Prostate gland (tissue), 2 donors: Measurements from ENCODE around the gene ST6GAL1.

Source experiments
- CTCF ChIP-seq, 4 experiments: fragments of 200-600 bp in 2 of 4; fragments of 450-650 bp in 2 of 4; sonication (generic) in 2 of 4; IDR thresholded peaks; 1 replicate in 3 of 4; 2 replicates in 1 of 4; pipeline ENCODE4 v1.5.1; 2016 to 2019; ENCODE audit warnings: antibody characterized with exemption in 4 of 4, mild to moderate bottlenecking in 2 of 4, moderate library complexity in 2 of 4
- POLR2A ChIP-seq: fragments of 450-650 bp; IDR thresholded peaks from one replicate; pipeline ENCODE4 v1.6.1; 2016; ENCODE audit warnings: antibody characterized with exemption, mild to moderate bottlenecking
- POLR2AphosphoS5 ChIP-seq: sonication (generic); formaldehyde crosslinking; IDR thresholded peaks from one replicate; pipeline ENCODE4 v1.6.1; 2017; ENCODE audit warnings: antibody characterized with exemption

DNA sequence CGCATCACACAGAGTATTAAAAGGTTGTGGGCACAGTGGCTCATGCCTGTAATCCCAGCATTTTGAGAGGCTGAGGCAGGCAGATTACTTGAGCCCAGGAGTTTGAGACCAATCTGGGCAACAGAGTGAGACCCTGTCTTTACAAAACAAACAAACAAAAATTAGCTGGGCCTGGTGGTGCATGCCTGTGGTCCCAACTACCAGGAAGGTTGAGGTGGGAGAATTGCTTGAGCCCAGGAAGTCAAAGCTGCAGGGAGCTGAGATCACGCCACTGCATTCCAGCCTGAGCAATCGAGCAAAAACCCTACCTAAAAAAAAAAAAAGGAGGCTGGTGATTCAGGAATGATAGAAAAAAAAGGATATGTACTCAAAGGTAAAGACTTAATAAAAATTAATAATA is 28.2 kb upstream of the ST6GAL1 start:
- TF ChIP-seq CTCF (IDR thresholded peaks at IDR 0.05) (no peak), POLR2A (no peak), POLR2AphosphoS5 (no peak)
